Right atrium auricular region (tissue), 2 donors: ENCODE results near the gene PRODH2. TPM values are rescaled to one million over a fixed set of nuclear protein-coding genes. Genes with fewer than 3 reads are reported as not detected.

Experiments used
- DNase-seq: peaks from one replicate; pipeline ENCODE4 v3.0.0-alpha.2; 2019; ENCODE audit warnings: low spot score
- H3K27ac ChIP-seq, 2 donors: fragments of 200-600 bp; sonication (generic); 1 replicate in 1 of 2; 2 replicates in 1 of 2; pipeline ENCODE4 v1.5.1; 2016 to 2019
- H3K27me3 ChIP-seq, 2 donors: fragments of 200-600 bp; sonication (generic); one replicate each; pipeline versions ENCODE4 v1.5.1 to v1.6.0; 2017 to 2019
- H3K36me3 ChIP-seq: fragments of 200-600 bp; sonication (generic); one replicate; pipeline ENCODE4 v1.5.1; 2016
- H3K4me1 ChIP-seq, 2 donors: fragments of 200-600 bp; sonication (generic); one replicate each; pipeline versions ENCODE4 v1.5.1 to v1.6.0; 2017 to 2019
- H3K4me3 ChIP-seq, 2 donors: fragments of 200-600 bp; sonication (generic); 1 replicate in 1 of 2; 2 replicates in 1 of 2; pipeline ENCODE4 v1.5.1; 2017 to 2019; ENCODE audit warnings: mild to moderate bottlenecking in 1 of 2, moderate library complexity in 1 of 2
- H3K9me3 ChIP-seq, 2 donors: fragments of 200-600 bp; sonication (generic); one replicate each; pipeline ENCODE4 v1.5.1; 2019
- total RNA-seq, 2 donors: library from RNA; depleted of rRNA; stranded (reverse); fragments of >200 nt; gene quantifications; one replicate each; pipeline ENCODE4 v1.1.0, GENCODE V29; 2016
- TF ChIP-seq, protein P1 (sequence below), 2 donors: fragments of 200-600 bp; sonication (generic); IDR thresholded peaks; one replicate each; pipeline ENCODE4 v1.5.1; 2019; ENCODE audit warnings: antibody characterized with exemption in 2 of 2

PRODH2 gene
- total RNA-seq, 2 donors from 2014 or later = not detected

DNA sequence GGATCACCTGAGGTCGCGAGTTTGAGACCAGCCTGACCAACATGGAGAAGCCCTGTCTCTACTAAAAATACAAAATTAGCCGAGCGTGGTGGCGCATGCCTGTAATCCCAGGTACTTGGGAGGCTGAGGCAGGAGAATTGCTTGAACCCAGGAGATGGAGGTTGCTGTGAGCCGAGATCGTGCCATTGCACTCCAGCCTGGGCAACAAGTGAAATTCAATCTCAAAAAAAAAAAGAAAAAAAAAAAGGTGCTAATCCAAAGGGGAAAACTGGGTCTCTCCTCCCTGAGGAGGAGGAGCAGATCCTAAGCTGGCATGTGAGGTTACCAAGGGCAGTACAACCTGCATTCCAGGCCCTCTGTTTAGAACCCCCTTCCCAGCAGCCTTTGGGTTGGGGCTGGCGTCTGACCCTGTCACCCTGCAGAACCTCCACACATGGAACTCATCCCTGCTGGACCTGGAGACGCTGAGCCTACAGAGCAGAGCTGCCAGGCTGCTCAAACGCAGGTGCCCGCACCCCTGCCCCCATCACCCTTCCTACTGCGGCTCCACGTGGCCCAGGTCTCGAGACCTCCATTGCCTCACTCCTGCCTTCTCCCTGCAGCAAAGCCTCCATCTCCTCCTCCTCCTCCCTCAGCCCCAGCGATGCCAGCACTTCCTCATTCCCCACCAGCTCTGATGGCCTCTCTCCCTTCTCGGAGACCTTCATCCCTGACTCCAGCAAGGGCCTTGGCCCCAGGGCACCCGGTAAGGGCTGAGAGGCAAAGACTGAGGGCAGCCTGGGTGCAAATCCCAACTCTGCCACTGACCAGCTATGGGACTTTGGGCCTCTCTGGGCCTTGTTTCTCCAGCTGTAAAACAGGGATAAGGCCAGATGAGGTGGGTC lies 48.0 kb downstream of the PRODH2 start:
- Histone ChIP-seq H3K27ac (no peak overlapping the region), H3K27me3 (no peaks in the 10 kb centered on the region), H3K36me3 (peaks cover 29% of the 10 kb centered on the region), H3K4me1 (peaks cover 0 to 8% of the 10 kb centered on the region in 2 donors), H3K4me3 (no peak overlapping the region), H3K9me3 (no peaks in the 10 kb centered on the region)
- TF ChIP-seq, protein P1, sequence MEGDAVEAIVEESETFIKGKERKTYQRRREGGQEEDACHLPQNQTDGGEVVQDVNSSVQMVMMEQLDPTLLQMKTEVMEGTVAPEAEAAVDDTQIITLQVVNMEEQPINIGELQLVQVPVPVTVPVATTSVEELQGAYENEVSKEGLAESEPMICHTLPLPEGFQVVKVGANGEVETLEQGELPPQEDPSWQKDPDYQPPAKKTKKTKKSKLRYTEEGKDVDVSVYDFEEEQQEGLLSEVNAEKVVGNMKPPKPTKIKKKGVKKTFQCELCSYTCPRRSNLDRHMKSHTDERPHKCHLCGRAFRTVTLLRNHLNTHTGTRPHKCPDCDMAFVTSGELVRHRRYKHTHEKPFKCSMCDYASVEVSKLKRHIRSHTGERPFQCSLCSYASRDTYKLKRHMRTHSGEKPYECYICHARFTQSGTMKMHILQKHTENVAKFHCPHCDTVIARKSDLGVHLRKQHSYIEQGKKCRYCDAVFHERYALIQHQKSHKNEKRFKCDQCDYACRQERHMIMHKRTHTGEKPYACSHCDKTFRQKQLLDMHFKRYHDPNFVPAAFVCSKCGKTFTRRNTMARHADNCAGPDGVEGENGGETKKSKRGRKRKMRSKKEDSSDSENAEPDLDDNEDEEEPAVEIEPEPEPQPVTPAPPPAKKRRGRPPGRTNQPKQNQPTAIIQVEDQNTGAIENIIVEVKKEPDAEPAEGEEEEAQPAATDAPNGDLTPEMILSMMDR (IDR thresholded peaks at IDR 0.05) = no peak
- DNase-seq = no peak

DNA sequence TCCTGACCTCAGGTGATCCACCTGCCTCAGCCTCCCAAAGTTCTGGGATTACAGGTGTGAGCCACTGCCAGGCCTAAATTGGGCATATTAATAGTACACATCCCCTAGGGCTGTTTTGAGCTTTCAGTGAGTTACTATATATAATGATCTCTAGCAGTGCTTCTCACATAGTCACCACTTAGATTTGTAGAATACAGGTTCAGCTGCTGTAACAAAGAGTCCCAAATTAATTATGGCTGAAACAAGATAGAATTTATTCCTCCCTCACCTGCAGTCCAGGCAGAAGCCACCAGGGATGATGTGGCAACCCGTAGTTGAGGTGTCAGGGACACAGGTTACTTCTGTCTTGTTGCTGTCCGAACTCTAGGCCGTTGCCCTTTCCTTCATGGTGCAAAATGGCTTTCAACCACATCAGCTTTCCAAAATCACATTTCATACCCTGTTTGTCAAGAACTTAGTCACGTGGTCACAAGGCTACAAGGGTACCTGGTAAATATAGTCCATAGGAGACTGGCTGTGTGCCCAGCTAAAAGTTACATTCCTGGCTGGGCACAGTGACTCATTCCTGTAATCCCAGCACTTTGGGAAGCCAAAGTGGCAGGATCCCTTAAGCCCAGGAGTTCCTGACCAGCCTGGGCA lies 51.8 kb downstream of the PRODH2 start:
- Histone ChIP-seq H3K36me3 (peaks cover 29% of the 10 kb centered on the region), H3K4me3 (no peak overlapping the region), H3K4me1 (peaks cover 0 to 33% of the 10 kb centered on the region in 2 donors), H3K27ac (no peak overlapping the region), H3K27me3 (no peaks in the 10 kb centered on the region), H3K9me3 (no peaks in the 10 kb centered on the region)
- TF ChIP-seq, protein P1 (IDR thresholded peaks at IDR 0.05) = no peak
- no peak for DNase-seq

DNA sequence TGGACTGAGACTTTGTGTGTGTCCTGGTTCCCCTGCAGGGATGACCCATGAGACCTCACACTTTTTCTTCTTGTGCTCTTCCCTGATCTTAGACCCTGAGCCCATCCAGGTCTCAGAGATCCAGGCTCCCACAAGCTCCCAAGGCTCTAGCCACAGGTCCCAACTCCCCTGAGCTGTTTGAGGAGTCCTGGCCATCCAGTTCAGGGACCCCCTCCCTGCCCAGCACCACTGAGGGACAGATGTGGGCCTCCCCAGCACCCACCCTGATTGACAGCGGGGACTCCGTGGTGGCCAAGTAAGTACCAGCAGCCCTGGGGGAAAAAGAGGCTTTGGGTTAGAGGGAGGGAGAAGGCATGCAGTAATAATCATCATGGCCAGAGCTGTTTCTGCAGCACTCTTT lies 52.9 kb downstream of the PRODH2 start:
- Histone ChIP-seq H3K27me3 (no peaks in the 10 kb centered on the region), H3K36me3 (peaks cover 21% of the 10 kb centered on the region), H3K27ac (no peak overlapping the region), H3K4me1 (peaks cover 0 to 43% of the 10 kb centered on the region in 2 donors), H3K9me3 (no peaks in the 10 kb centered on the region), H3K4me3 (no peak overlapping the region)
- no peak for DNase-seq
- TF ChIP-seq, protein P1 (IDR thresholded peaks at IDR 0.05) = no peak

DNA sequence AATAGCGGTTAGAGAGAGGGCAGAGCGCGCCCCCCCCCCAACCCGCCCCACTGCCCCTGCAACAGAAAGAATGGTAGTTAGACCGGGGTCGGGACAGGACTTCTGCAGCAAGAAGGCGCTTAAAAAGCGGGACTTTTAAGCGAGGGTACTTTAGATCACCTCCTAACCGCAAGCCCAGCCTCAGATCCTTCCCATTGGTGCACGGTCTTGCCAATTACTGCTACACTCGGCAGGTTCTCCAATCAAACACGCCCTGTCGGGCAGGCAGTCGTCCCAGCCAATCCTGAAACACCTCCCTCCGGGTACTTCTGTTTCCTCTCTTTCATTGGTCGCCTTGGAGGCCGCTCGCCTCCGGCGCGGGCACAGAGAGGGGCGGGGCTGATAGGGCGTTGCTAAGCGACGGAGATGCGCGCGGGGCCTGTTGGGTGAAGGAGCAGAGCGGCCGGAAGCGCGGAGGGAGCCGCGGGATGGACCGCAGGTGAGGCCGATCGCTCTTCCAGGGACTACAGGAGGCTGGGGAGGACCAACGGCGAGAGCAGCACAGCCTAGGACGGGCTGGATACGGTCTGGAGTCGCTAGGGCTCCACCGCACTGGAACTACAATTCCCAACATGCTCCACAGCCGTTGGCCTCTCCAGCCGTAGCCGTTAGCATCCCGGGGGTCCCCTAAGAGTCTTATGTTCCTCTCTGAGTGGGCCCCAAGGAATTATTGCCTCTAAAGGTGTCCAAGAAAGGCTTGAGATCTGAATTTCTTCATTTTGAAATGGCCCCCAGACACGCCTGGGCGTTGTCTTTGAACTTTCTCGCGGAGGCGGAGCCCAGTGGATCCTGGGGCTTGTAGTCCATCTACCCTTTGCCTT lies 54.7 kb downstream of the PRODH2 start, which contains the start of gene PROSER3:
PROSER3 (plus strand) TSS at position 428 of the 860 bp plus-strand sequence; CDS start at position 468, 40 bp downstream.
- H3K36me3 ChIP-seq = peaks cover 30% of the 10 kb centered on the region
- H3K4me3 ChIP-seq = peak within 1 kb of the TSS; percentile 83 to 93
- DNase-seq = peak; percentile 100
- H3K4me1 ChIP-seq = peaks cover 0 to 43% of the 10 kb centered on the region in 2 donors
- peak within 1 kb of the TSS; percentile 97 to 98 for H3K27ac ChIP-seq
- TF ChIP-seq, protein P1 (IDR thresholded peaks at IDR 0.05) = no peak
- no peaks in the 10 kb centered on the region for H3K27me3 ChIP-seq
- no peaks in the 10 kb centered on the region for H3K9me3 ChIP-seq

DNA sequence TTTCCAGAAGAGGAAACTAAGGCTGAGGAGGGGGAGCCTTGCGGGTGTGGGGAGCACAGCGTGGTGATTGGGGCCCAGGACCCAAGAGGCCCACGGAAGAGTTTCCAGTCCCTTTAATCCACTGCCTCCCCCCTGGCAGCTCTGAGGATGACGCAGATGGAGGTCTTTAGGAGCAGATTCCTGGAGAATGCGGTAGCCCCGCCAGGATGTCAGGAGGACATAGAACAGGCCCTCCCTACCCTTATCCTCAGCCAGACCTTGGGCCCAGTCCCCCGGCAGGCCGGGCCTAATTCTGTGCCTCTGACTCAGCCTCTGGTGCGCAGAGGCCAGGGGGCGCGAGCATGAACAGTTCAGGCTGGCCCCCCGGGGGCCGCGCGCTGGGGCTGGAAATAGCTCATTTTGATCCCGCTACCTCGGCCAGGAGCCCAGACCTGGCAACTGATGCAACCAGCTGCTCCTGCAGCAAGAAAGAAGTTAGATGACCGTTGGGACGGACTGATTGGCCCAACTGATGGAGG lies 55.4 kb downstream of the PRODH2 start:
- peak; percentile 95 for DNase-seq
- H3K4me1 ChIP-seq = peaks cover 0 to 43% of the 10 kb centered on the region in 2 donors
- H3K27ac ChIP-seq = peak overlapping the region; percentile 97 to 98
- TF ChIP-seq, protein P1 (IDR thresholded peaks at IDR 0.05) = no peak
- H3K27me3 ChIP-seq = no peaks in the 10 kb centered on the region
- no peaks in the 10 kb centered on the region for H3K9me3 ChIP-seq
- peak overlapping the region; percentile 42 to 93 for H3K4me3 ChIP-seq
- H3K36me3 ChIP-seq = peaks cover 30% of the 10 kb centered on the region
